Measurements from ENCODE around the gene SAT1.

Gene SAT1

DNA sequence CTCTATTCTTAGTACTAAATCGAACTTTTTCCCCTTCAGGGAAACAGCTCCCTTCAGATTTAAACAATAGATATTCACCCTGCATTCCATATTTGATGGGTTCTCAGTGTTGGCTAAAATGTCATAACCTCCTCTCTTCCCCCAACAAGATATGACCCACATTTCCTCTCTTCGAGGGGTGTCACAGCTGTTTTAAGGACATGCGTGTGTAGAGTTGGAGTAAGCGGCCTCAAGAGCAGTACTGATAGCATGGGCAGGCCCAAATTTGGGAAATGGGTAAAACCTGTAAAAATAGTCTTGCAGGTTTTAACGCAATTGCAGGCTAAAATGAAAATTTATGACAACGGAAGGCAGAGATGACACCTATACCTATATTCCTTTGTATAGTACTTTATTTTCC, 28.7 kb downstream of the SAT1 start:
- DNase-seq = no peak

DNA sequence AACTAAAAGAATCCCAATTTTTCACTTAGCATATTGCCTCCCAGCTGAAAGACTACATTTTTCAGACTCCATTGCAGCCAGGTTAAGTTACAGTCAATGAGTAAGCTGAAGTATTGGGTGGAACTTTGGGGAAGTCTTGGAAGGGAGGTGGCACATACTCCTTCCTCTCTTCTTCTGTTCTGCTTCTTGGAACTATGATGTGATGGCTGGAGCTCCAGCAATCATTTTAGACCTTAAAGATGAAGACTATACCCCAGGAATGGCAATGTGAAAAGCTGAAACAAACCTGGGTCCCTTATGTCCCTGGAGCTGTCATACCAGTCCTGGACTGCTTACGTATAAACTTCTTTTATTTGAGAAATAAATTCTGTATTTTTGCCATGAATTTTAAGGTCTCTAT, 30.8 kb downstream of the SAT1 start:
- DNase-seq = no peak

GRCh38 chrX:23815376-23815775, 32.4 kb downstream of the SAT1 start:
- DNase-seq = no peak

DNA sequence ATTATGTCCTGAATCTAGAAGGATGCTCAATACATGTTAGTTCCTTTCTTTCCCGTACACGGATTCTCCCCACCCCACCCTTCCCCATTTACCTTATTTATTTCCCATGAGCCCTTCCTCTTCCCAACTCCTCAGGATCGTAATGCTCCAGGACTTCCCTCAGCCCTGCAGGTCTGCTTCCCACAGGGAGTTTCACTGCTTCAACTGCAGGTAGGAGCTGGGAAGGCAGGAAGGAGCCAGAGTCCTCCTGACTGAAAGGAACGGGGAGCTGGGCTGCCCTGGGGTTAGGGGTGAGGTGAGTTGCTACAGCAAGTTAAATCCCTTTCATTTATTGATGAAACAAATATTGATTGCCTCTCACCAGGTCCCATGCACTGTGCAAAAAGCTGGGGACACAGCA, 33.2 kb downstream of the SAT1 start:
- no peak for DNase-seq

DNA sequence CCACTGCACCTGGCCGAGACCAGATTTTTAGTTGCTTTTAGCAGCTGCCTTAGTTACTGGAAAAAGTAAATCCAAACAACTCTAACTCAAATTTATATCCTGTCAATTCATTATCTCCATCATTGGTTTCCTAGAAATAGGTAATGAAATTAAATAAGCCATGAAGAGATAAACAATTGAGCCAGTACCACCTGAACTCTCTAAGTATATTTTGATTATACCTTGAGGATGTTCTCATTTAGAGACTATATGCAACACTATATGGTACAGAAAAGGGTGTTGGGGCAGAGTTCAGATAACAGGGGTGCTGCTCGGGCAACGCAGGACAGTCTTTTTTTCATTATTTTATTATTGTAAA, 35.0 kb downstream of the SAT1 start:
- DNase-seq = no peak

GRCh38 chrX:23819385-23820234, 36.6 kb downstream of the SAT1 start:
- DNase-seq = no peak

GRCh38 chrX:23820235-23820782, 37.3 kb downstream of the SAT1 start:
- DNase-seq = no peak

DNA sequence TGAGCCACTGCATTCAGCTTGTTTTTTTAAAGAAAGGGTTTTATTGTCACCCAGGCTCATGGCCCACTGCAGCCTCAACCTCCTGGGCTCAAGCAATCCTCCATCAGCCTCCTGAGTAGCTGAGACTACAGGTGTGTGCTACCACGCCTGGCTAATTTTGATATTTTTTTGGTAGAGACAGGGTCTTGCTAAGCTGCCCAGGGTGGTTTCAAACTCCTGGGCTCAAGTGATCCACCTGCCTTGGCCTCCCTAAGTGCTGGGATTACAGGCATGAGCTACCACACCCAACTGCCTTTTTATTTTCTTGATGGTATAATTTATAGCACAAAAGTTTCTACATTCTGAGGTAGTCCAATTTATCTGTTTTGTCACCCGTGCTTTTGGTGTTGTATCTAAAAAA, 38.9 kb downstream of the SAT1 start:
- no peak for DNase-seq

DNA sequence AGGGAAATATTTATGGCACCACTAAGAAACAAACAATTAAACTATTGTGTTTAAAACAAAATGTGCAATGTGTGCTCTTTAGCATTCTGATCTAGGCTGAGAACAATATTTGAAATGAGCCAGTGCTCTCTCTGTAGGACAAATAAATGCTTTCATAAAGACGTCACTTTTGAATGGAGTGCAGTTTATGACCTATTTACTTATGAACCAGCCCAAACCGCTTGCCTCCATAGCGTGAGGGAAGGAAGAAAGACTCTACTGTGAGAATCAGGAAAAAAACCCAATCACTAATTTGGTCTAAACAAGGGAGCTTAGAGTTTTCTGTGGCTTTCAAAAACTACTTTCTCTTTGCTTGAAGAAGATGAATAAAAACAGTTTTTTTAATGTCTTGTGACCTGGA, 39.4 kb downstream of the SAT1 start:
- DNase-seq = no peak

DNA sequence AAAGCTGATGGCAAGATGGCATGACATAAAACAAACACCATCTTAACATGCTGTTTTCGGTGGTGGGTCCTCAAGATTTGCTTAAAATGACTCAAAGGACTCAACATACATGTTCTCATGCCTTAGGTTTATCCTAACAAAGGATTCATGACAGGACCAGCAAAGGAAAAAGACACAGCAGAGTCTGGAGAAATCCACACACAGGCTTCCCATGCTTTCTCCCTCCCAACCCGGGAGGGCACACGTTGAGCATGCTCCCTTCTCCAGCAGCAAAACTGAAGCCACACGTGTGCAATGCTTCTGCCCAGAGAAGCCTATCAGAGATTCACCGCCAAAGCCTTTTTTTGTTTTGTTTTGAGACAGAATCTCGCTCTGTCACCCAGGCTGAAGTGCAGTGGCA, 39.9 kb downstream of the SAT1 start:
- DNase-seq = no peak

DNA sequence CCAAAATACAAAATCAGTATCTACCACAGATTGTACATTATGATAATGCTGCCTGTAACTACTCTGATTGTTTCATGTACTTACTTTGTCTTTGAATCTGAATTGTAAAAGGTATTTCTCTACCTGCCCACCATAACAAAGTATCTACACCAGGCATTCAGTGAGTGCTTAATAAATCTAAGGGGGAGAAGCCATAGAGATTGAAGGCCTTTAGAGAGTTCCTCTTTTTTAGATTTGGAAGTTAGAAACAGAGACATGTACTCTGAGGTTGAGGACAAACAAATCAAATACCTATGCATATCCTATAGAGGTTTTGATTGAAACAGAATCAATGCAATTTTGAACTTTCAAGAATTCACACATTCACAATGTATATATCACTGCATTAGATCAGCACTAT, 42.7 kb downstream of the SAT1 start:
- DNase-seq = no peak

GRCh38 chrX:23826216-23826615, 43.2 kb downstream of the SAT1 start:
- no peak for DNase-seq

GRCh38 chrX:23826653-23827052, 43.7 kb downstream of the SAT1 start:
- DNase-seq = no peak

DNA sequence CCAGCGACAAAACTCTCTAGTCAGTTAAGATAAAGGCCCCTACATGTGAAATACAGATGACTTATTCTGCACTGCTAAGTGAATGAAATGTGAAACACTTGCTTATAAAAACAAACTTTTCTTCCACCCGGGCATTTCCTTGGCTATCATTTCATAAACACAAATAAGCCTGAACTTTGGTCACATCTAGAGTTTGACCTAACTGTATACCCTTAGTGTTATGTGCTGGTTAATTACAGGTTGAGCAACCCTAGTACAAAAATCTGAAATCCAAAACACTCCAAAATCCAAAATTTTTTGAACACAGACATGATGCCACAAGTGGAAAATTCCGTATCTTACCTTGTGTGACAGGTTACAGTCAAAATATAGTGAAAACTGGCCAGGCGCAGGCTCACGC, 45.9 kb downstream of the SAT1 start:
- DNase-seq = no peak

- DNase-seq = no peak
Observed at GRCh38 chrX:23832721-23833120, 49.7 kb downstream of the SAT1 start.

Measured in activated CD4-positive, alpha-beta T cell treated with anti-CD3 and anti-CD28 coated beads for 48 hours (primary cell).